Mucosa of rectum (tissue), 2 donors: ENCODE results near the gene CDH22.

Experiments used
- H3K27ac ChIP-seq, 2 donors: one replicate each; pipeline ENCODE4 v1.7.0; 2013; ENCODE audit warnings: inconsistent platforms in 2 of 2, low read depth in 2 of 2, low read length in 2 of 2
- H3K27me3 ChIP-seq, 2 donors: one replicate each; pipeline ENCODE4 v1.7.0; 2013; ENCODE audit warnings: low read length in 2 of 2; ENCODE audit not compliant: control insufficient read depth in 2 of 2, insufficient read depth in 2 of 2
- H3K36me3 ChIP-seq, 2 donors: one replicate each; pipeline ENCODE4 v1.7.0; 2013; ENCODE audit warnings: low read length in 2 of 2; ENCODE audit not compliant: control insufficient read depth in 2 of 2, insufficient read depth in 2 of 2
- H3K4me1 ChIP-seq, 2 donors: one replicate each; pipeline ENCODE4 v1.7.0; 2013; ENCODE audit warnings: low read length in 2 of 2, mild to moderate bottlenecking in 1 of 2; ENCODE audit not compliant: control insufficient read depth in 2 of 2, insufficient read depth in 2 of 2
- H3K4me3 ChIP-seq, 2 donors: one replicate each; pipeline ENCODE4 v1.7.0; 2013; ENCODE audit warnings: low read length in 2 of 2
- H3K9ac ChIP-seq, 2 donors: one replicate each; pipeline ENCODE4 v1.7.0; 2013; ENCODE audit warnings: low read length in 2 of 2, low read depth in 1 of 2, mild to moderate bottlenecking in 1 of 2
- H3K9me3 ChIP-seq, 2 donors: one replicate each; pipeline ENCODE4 v1.7.0; 2013; ENCODE audit warnings: low read length in 2 of 2; ENCODE audit not compliant: control insufficient read depth in 2 of 2
- donor health status: healthy.
- donor health status: Normal muscosa, but diverticular disease.

CDH22 gene

DNA sequence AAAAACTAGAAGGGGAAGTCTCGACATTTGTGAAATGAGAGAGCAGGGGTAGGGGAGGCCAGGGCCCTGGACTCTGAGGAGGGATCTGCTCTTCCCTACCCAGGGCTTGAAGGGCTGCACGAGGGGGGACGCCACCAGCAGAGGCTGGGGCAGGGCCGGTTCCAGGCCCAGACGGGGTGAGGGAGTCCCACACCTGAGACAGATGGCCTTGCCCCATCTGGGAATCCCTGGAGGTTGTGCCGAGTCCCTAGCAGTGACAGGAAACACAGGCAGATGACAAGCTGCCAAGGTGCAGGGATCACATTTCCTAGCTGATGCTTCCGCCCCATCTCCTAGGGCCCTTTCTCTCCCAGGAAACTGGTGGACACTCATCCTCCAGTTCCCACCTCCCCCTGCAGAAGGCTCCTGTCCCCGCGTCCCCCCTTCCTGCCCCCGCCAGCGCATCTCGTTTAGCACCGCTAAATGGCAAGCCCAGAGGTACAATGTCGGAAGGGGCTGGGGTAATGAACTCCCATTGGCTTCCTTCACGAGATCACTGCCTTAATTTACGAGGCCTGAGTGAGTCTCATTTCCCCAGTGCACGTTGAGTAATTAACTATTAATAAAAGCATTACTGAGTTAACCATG is 35.2 kb upstream of the CDH22 start:
- Histone ChIP-seq H3K4me1 (peaks cover 0 to 3% of the 10 kb centered on the region in 2 donors), H3K4me3 (no peak overlapping the region), H3K9me3 (no peaks in the 10 kb centered on the region), H3K27me3 (peaks cover 25 to 39% of the 10 kb centered on the region in 2 donors), H3K9ac (no peak overlapping the region), H3K36me3 (peaks cover 0 to 4% of the 10 kb centered on the region in 2 donors), H3K27ac (no peak overlapping the region)

DNA sequence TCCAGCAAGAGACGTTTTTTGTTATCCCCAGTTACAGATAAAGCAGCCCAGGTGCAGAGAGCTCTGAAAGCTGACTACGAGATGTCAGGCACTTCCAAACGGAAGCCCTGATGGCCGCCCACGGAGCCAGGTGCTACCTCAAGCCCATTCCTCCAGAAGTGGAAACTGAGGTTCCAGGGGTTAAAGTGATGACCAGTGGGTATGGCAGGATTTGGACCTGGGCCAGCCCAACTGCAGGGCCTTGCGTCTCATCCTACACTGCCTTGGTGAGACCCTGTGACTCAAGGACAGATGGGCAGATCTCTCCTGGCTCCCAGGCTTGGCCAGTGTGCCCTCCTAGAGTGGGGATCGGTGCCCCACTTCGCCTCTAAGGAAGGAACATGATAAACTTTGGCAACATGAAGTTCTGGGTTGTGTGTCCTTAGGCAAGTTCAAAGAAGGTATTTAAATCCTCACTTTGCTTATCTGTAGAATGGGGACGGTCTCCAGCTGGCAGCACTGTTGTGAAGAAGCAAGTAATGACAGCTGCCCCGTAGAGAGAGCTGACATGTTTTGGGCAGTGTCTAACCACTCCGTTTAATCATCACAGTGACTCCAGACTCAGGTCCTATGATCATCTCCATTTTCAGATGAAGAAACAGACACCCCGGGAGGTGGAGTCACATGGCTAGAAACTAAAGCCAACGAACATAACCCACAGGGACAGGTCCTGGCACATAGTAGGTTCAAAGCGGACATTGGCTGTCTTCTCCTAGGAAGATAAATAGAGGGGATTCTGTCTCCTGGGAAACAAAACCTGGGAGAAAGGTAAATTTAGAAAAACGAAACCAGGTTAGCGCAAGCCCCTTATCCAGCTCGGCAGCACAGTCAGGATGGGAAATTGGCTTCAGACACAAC is 34.4 kb upstream of the CDH22 start:
- peaks cover 25 to 39% of the 10 kb centered on the region in 2 donors for H3K27me3 ChIP-seq
- no peak overlapping the region for H3K4me3 ChIP-seq
- no peak overlapping the region for H3K9ac ChIP-seq
- H3K27ac ChIP-seq: no peak overlapping the region
- H3K4me1 ChIP-seq: peaks cover 0 to 3% of the 10 kb centered on the region in 2 donors
- H3K36me3 ChIP-seq: peaks cover 0 to 3% of the 10 kb centered on the region in 2 donors
- H3K9me3 ChIP-seq: no peaks in the 10 kb centered on the region

DNA sequence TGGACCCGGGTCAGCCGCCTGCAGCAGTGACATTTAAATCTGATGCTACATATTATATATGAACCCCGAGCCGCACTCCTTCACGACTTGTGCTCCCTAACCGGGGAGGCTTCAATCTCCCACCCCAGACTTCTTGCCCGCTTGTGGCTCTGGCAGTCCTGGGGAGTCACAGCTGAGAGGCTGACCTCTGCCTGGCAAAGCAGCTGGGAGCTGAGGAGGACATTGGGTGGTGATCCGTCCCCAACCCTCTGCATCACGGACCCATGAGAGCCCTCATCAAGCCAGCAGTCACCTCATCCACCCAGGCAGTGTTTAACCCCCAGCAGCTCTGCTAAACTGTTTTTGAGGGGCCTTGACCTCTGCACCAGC is 33.7 kb upstream of the CDH22 start:
- H3K9ac ChIP-seq: no peak overlapping the region
- H3K36me3 ChIP-seq: no peaks in the 10 kb centered on the region
- no peaks in the 10 kb centered on the region for H3K9me3 ChIP-seq
- H3K4me1 ChIP-seq: peaks cover 0 to 3% of the 10 kb centered on the region in 2 donors
- H3K27me3 ChIP-seq: peaks cover 25 to 39% of the 10 kb centered on the region in 2 donors
- H3K27ac ChIP-seq: no peak overlapping the region
- no peak overlapping the region for H3K4me3 ChIP-seq

DNA sequence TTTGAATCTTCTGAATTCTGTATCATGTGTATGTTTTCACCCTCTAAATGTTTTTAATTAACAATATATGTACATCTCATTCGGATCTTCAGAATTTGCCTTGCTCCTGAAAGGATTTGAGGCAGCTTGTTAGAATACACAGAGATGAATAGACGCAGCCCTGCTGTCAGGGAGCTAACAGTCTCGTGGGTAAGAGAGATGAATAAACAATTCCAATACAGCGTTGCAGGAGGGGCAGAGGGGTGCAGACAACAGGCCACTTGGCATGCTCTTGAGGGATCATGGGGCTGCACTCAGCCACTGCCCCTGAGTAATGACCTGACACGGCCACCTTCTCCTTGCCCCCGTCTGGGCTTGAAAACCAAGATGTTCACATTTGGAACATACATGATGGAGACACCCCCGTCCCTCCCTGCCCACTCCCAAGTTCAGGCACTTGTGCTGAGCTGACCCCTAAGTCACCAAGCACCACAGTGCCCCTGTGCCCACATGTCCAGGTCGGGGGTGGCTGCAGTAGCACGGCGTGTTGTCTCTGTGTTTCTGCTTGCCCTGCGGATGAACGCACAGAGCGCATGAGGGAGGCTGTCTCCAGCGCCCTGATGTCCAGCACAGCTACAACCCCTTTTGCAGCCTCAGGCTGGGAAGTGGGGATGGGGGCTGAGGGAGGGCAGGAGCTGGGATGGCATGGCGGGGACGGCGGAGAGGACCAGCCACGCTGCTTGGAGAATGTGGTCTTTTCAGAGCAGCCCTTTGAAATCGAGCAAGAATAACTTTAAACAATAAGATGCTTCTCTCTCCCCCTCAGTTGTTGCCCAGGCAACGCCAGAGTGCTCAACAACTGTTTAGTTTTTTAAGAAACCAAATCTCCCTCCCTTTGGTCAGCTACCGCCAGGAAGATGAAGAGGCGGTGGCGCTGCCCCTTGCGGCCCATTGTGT is 33.0 kb upstream of the CDH22 start:
- Histone ChIP-seq H3K9ac (no peak overlapping the region), H3K4me3 (no peak overlapping the region), H3K4me1 (peaks cover 0 to 3% of the 10 kb centered on the region in 2 donors), H3K27me3 (peaks cover 30 to 39% of the 10 kb centered on the region in 2 donors), H3K9me3 (no peaks in the 10 kb centered on the region), H3K27ac (no peak overlapping the region), H3K36me3 (no peaks in the 10 kb centered on the region)

DNA sequence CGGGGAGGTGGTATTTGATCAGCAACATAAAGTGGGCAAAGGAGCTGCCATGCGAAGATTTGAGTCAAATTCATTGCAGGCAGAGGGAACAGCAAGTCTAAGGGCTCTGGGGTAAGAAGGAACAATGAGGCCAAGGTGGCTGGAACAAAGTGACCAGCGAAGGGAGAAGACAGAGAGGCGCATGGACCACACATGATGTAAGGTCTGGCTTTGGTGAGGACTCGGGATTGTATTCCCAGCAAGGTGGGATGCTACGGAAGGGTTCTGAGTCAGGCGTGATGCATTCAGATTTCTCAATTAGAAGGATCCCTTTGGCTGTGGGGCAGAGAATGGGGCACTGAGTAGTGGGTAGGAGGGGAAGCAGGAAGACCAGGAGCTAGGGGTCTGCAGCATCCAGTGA is 30.7 kb upstream of the CDH22 start:
- H3K9ac ChIP-seq: no peak overlapping the region
- no peaks in the 10 kb centered on the region for H3K9me3 ChIP-seq
- no peak overlapping the region for H3K27ac ChIP-seq
- H3K27me3 ChIP-seq: peaks cover 28 to 36% of the 10 kb centered on the region in 2 donors
- H3K4me3 ChIP-seq: no peak overlapping the region
- H3K4me1 ChIP-seq: peaks cover 0 to 3% of the 10 kb centered on the region in 2 donors
- no peaks in the 10 kb centered on the region for H3K36me3 ChIP-seq

DNA sequence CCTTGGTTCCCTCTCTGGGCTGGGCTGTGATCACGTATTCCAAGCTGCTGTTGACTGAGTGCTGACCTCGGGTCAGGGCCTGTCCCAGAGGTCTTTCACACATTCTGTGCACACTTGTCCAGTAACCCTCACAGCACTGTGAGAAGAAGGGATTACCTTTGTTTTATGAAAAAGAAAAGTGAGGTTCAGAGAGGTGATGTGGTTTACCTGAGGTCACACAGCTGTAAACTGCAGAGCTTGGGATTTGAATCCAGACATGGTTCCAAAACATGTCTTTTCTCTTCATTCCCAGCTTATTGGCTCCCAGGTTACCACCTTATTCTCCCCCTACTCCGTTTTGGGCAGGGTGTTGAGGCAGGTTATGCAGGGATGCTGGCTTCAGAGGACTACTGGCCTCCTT is 28.4 kb upstream of the CDH22 start:
- no peaks in the 10 kb centered on the region for H3K9me3 ChIP-seq
- H3K4me3 ChIP-seq: no peak overlapping the region
- H3K27me3 ChIP-seq: peaks cover 15 to 23% of the 10 kb centered on the region in 2 donors
- H3K27ac ChIP-seq: no peak overlapping the region
- H3K36me3 ChIP-seq: no peaks in the 10 kb centered on the region
- no peak overlapping the region for H3K9ac ChIP-seq
- peaks cover 0 to 1% of the 10 kb centered on the region in 2 donors for H3K4me1 ChIP-seq

DNA sequence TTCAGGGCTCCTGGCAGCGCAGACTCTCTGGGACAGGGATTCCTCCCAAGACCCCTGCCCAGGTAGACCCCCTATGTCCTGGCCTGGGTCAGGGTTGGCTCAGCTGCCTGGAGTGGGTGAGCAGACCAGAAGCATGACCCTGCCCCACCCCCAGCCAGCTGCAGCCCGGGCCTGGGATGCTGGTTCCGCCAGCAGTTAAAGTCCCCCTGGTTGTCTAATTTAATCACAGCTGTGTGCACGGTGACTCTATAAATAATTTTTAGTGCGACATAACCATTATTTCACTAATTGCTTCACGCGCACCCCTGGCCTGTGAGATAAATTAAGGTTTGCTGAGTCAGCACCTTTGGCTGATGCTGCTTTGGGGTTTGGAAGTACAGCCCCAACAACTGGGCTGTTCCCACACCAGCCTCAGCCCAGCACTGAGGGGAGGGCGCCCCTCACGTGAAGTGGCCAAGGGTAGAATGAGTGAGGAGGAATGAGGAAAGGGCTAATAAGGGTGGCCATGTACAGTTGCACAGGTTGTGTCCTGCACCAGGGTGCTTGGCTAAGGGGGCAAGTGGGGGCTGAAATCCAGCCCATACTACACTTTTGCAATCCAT is 26.1 kb upstream of the CDH22 start:
- H3K9me3 ChIP-seq: no peaks in the 10 kb centered on the region
- peaks cover 8 to 15% of the 10 kb centered on the region in 2 donors for H3K27me3 ChIP-seq

DNA sequence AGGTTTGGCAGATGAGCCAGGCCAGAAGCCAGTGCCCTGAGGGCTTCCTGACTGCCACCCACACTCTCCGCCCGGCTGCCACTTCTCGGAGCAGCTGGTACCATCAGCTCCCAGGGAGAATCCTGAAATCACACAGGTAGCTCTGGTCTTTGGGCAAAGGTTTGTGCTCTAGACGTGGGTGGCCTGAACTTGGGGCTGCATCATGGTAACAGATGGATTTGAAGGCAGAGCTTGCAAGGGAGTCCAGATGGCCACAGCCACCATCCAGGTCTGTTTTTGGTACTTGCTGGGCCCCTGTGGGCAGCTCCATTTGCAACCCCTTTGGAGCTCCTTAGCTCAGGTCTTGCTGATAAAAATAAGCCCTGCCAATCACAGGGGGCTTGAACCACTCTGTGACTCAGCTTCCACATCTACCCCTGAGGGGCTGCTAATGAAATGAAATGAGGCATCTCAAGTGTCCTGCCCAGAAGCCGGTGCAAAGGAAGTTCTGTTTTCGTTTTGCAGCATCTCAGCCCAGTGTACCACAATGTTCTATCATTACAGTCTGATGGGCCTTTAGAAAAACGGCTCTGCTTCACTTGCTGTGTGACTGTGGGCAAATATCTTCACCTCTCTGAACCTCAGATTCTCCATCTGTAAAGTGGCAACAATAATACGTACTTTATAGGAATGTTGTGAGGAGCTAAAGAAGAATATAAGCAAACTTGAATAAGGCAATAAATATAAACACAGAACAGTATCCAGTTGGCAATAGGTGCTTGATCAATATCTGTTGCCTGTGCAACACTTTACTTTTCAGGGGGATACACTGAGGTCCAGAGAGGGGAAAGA is 25.1 kb upstream of the CDH22 start:
- peaks cover 5 to 7% of the 10 kb centered on the region in 2 donors for H3K27me3 ChIP-seq
- peaks cover 0 to 7% of the 10 kb centered on the region in 2 donors for H3K4me1 ChIP-seq
- no peaks in the 10 kb centered on the region for H3K9me3 ChIP-seq
- no peak overlapping the region for H3K27ac ChIP-seq
- H3K9ac ChIP-seq: no peak overlapping the region
- no peak overlapping the region for H3K4me3 ChIP-seq
- no peaks in the 10 kb centered on the region for H3K36me3 ChIP-seq

More for the DNA sequence above, 26.1 kb upstream of the CDH22 start:
- H3K4me1 ChIP-seq: peaks cover 0 to 7% of the 10 kb centered on the region in 2 donors
- H3K36me3 ChIP-seq: no peaks in the 10 kb centered on the region
- H3K9ac ChIP-seq: no peak overlapping the region
- no peak overlapping the region for H3K27ac ChIP-seq
- no peak overlapping the region for H3K4me3 ChIP-seq
